ENCODE results near the gene ACOT7. TPM values are rescaled to one million over a fixed set of nuclear protein-coding genes. Genes with fewer than 3 reads are reported as not detected.
"Not testable (repeated sequence)": the region's sequence is repeated elsewhere in the genome, so short reads cannot be mapped to it uniquely, and the experiment has no call there.

ACOT7 gene
- total RNA-seq, 2 donors from 2014 or later: 6.6 to 10.7 TPM

DNA sequence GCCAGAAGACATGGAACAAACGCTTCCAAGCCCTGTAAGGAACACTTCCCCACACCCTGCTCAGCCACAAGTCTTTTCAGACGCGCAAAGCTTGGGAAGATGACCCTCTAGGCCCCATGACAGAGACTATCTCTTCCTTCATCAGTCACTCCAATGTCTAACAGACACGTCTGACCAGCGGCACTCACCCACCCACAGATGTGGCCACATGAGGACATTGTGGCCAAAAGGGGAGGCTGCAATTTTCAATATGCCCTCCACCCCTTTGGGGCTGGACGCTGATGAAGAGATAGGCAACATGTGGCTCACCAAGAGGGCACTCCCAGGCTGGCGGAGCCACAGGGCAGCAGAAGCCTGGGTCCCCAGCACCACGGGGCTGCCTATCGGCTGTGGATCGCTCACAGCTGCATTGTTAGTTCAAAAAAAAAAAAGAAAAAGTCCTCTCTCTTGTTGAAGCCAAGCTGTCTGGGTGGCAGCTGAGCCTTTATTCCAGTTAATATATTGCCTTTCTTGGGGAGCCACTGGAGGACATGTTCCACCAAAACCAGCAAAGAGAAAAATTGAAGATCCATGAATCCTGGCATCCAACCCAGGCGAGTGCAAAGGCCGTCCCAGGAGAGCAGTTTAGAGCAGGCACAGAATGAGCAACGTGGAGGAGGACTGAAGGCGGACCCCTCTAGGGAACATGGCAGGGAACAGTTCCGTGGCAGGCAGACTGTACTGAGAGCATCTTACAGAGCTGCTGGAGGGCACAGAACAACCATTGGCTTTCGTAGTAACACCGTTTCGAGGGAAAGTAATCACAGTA is 80.0 kb downstream of the ACOT7 start:
- no peaks in the 10 kb centered on the region for H3K4me1 ChIP-seq
- no peaks in the 10 kb centered on the region for H3K9me3 ChIP-seq
- no peaks in the 10 kb centered on the region for H3K36me3 ChIP-seq
- no peaks in the 10 kb centered on the region for H3K27me3 ChIP-seq
- no peak overlapping the region for H3K27ac ChIP-seq
- no peak overlapping the region for H3K4me3 ChIP-seq
- DNase-seq (ENCODE audit: low spot score): no peak
- TF ChIP-seq, protein P1, sequence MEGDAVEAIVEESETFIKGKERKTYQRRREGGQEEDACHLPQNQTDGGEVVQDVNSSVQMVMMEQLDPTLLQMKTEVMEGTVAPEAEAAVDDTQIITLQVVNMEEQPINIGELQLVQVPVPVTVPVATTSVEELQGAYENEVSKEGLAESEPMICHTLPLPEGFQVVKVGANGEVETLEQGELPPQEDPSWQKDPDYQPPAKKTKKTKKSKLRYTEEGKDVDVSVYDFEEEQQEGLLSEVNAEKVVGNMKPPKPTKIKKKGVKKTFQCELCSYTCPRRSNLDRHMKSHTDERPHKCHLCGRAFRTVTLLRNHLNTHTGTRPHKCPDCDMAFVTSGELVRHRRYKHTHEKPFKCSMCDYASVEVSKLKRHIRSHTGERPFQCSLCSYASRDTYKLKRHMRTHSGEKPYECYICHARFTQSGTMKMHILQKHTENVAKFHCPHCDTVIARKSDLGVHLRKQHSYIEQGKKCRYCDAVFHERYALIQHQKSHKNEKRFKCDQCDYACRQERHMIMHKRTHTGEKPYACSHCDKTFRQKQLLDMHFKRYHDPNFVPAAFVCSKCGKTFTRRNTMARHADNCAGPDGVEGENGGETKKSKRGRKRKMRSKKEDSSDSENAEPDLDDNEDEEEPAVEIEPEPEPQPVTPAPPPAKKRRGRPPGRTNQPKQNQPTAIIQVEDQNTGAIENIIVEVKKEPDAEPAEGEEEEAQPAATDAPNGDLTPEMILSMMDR (IDR thresholded peaks at IDR 0.05): no peak

DNA sequence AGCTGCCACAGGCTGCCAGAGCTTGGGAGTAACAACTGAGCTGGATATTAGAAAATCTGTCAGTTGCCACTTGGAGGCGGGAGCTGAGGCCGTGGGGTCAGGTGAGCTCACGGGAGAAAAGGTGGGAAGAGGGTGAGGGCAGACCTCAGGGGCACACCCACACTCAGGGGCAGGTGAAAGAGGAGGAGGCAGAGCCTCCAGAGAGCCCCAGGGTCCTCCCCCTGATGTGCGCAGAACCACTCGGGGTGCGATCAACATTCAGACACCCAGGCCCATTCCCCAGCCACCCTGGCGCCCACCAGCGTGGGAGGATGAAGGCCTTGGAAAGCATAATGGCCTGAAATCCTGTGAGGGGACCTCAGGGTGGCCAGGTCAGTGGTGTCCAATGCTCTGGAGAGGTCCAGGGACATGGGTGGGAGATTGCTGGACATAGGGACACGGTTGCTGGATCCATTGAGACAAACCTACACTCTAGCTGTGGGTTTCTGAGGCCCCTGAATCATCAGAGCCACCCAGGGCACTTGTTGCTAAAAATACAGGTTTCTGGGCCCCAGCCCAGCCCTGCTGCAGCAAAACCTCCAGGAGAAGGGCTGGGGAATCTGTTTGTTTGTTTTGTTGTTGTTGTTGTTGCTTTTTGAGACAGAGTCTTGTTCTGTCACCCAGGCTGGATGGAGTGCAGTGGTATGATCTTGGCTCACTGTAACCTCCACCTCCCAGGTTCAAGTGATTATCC is 83.3 kb downstream of the ACOT7 start:
- H3K9me3 ChIP-seq: no peaks in the 10 kb centered on the region
- no peak overlapping the region for H3K4me3 ChIP-seq
- no peaks in the 10 kb centered on the region for H3K27me3 ChIP-seq
- H3K27ac ChIP-seq: no peak overlapping the region
- no peaks in the 10 kb centered on the region for H3K4me1 ChIP-seq
- TF ChIP-seq, protein P1 (IDR thresholded peaks at IDR 0.05): no peak
- no peak for DNase-seq (ENCODE audit: low spot score)
- no peaks in the 10 kb centered on the region for H3K36me3 ChIP-seq

DNA sequence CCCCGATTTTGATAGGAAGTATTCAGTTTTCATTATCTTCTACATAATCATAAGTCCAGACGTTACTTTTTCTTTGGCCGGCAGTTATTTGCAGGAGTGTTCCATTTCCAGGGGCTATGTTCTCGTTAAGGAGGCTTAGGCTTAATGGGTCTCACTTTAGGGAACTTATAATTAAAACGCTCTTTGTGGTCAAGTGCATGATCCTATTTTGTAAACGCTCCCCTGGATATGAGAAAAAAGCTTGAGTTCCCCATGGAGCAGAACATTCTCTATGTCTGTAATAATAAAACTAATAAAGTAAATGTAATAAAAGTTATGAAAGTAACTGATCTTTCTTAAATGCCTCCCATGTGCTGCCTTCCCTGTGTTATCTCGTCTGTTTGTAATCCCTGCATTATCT is 84.0 kb downstream of the ACOT7 start:
- TF ChIP-seq, protein P1 (IDR thresholded peaks at IDR 0.05): no peak
- no peaks in the 10 kb centered on the region for H3K4me1 ChIP-seq
- H3K4me3 ChIP-seq: no peak overlapping the region
- no peaks in the 10 kb centered on the region for H3K9me3 ChIP-seq
- H3K27me3 ChIP-seq: no peaks in the 10 kb centered on the region
- H3K36me3 ChIP-seq: no peaks in the 10 kb centered on the region
- H3K27ac ChIP-seq: no peak overlapping the region
- no peak for DNase-seq (ENCODE audit: low spot score)

DNA sequence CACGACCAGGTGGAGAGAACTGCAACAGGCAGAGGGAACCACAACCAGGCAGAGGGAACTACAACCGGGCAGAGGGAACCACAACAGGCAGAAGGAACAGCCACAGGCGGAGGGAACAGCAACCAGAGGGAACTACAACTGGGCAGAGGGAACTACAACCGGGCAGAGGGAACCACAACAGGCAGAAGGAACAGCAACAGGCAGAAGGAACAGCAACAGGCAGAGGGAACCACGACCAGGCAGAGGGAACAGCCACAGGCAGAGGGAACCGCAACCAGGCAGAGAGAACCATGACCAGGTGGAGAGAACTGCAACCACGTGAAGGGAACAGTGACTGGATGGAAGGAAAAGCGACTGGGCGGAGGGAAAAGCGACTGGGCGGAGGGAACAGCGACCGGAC is 85.1 kb downstream of the ACOT7 start:
- Histone ChIP-seq H3K9me3 (no peaks in the 10 kb centered on the region), H3K36me3 (no peaks in the 10 kb centered on the region), H3K27me3 (no peaks in the 10 kb centered on the region), H3K4me1 (no peaks in the 10 kb centered on the region), H3K27ac (no peak overlapping the region), H3K4me3 (no peak overlapping the region)
- TF ChIP-seq, protein P1 (IDR thresholded peaks at IDR 0.05): no peak
- DNase-seq (ENCODE audit: low spot score): no peak

DNA sequence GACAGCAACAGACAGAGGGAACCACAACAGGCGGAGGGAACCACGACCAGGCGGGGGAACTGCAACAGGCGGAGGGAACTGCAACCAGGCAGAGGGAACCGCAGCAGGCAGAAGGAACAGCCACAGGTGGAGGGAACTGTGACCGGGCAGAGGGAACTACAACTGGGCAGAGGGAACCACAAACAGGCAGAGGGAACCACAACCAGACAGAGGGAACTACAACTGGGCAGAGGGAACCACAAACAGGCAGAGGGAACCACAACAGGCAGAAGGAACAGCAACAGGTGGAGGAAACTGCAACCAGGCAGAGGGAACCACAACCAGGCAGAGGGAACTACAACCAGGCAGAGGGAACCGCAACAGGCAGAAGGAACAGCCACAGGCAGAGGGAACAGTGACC is 85.9 kb downstream of the ACOT7 start:
- not testable (repeated sequence) for H3K4me3 ChIP-seq; H3K4me1 ChIP-seq; DNase-seq (ENCODE audit: low spot score); H3K27me3 ChIP-seq; H3K9me3 ChIP-seq; H3K27ac ChIP-seq; H3K36me3 ChIP-seq

DNA sequence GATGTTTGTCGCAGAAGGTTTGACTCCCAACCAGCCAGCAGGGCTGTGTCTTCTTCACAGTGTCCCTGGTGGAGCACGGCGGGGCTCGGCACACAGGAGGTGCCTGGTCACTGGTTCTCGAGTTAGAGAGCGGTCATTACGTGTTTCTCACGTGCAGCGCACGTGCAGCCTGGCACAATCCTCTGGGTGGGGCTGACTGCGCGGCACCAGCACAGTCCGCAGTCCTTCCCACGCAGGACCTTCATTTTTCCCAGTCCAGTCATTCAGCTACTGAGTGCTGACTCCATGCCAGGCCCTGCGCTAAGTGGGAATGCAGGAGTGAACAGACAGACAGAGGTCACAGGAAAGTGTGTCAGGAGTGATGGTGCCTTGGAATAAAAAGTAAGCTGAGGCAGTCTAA is 86.5 kb downstream of the ACOT7 start:
- DNase-seq (ENCODE audit: low spot score): no peak
- H3K9me3 ChIP-seq: no peaks in the 10 kb centered on the region
- no peaks in the 10 kb centered on the region for H3K36me3 ChIP-seq
- no peaks in the 10 kb centered on the region for H3K27me3 ChIP-seq
- no peak overlapping the region for H3K27ac ChIP-seq
- no peak overlapping the region for H3K4me3 ChIP-seq
- H3K4me1 ChIP-seq: no peaks in the 10 kb centered on the region
- TF ChIP-seq, protein P1 (IDR thresholded peaks at IDR 0.05): no peak
